Right atrium auricular region (tissue), 2 donors: ENCODE data around the gene TMED3. TPM values are rescaled to one million over a fixed set of nuclear protein-coding genes. Genes with fewer than 3 reads are reported as not detected.

Source experiments
- DNase-seq: peaks from one replicate; pipeline ENCODE4 v3.0.0-alpha.2; 2019; ENCODE audit warnings: low spot score
- H3K27ac ChIP-seq, 2 donors: fragments of 200-600 bp; sonication (generic); 1 replicate in 1 of 2; 2 replicates in 1 of 2; pipeline ENCODE4 v1.5.1; 2016 to 2019
- H3K27me3 ChIP-seq, 2 donors: fragments of 200-600 bp; sonication (generic); one replicate each; pipeline versions ENCODE4 v1.5.1 to v1.6.0; 2017 to 2019
- H3K36me3 ChIP-seq: fragments of 200-600 bp; sonication (generic); one replicate; pipeline ENCODE4 v1.5.1; 2016
- H3K4me1 ChIP-seq, 2 donors: fragments of 200-600 bp; sonication (generic); one replicate each; pipeline versions ENCODE4 v1.5.1 to v1.6.0; 2017 to 2019
- H3K4me3 ChIP-seq, 2 donors: fragments of 200-600 bp; sonication (generic); 1 replicate in 1 of 2; 2 replicates in 1 of 2; pipeline ENCODE4 v1.5.1; 2017 to 2019; ENCODE audit warnings: mild to moderate bottlenecking in 1 of 2, moderate library complexity in 1 of 2
- H3K9me3 ChIP-seq, 2 donors: fragments of 200-600 bp; sonication (generic); one replicate each; pipeline ENCODE4 v1.5.1; 2019
- total RNA-seq, 2 donors: library from RNA; depleted of rRNA; stranded (reverse); fragments of >200 nt; gene quantifications; one replicate each; pipeline ENCODE4 v1.1.0, GENCODE V29; 2016
- TF ChIP-seq, protein P1 (sequence below), 2 donors: fragments of 200-600 bp; sonication (generic); IDR thresholded peaks; one replicate each; pipeline ENCODE4 v1.5.1; 2019; ENCODE audit warnings: antibody characterized with exemption in 2 of 2

Gene TMED3
- total RNA-seq, 2 donors from 2014 or later, result 42.7 to 64.0 TPM

DNA sequence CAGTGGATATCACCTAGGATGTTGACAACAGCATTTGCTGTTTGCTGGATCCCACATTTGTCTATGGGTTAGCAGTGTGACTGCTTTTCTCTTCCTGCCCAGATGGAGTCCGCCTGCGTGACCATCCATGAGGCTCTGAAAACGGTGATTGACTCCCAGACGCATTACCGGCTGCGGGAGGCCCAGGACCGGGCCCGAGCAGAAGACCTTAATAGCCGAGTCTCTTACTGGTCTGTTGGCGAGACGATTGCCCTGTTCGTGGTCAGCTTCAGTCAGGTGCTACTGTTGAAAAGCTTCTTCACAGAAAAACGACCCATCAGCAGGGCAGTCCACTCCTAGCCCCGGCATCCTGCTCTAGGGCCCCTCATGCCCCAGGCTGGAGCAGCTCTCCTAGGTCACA, 11.0 kb downstream of the TMED3 start:
- TF ChIP-seq, protein P1, sequence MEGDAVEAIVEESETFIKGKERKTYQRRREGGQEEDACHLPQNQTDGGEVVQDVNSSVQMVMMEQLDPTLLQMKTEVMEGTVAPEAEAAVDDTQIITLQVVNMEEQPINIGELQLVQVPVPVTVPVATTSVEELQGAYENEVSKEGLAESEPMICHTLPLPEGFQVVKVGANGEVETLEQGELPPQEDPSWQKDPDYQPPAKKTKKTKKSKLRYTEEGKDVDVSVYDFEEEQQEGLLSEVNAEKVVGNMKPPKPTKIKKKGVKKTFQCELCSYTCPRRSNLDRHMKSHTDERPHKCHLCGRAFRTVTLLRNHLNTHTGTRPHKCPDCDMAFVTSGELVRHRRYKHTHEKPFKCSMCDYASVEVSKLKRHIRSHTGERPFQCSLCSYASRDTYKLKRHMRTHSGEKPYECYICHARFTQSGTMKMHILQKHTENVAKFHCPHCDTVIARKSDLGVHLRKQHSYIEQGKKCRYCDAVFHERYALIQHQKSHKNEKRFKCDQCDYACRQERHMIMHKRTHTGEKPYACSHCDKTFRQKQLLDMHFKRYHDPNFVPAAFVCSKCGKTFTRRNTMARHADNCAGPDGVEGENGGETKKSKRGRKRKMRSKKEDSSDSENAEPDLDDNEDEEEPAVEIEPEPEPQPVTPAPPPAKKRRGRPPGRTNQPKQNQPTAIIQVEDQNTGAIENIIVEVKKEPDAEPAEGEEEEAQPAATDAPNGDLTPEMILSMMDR (IDR thresholded peaks at IDR 0.05), result no peak
- H3K27ac ChIP-seq, result no peak overlapping the region
- peaks cover 11% of the 10 kb centered on the region for H3K36me3 ChIP-seq
- no peaks in the 10 kb centered on the region for H3K4me1 ChIP-seq
- no peaks in the 10 kb centered on the region for H3K9me3 ChIP-seq
- no peak for DNase-seq
- no peaks in the 10 kb centered on the region for H3K27me3 ChIP-seq
- no peak overlapping the region for H3K4me3 ChIP-seq

DNA sequence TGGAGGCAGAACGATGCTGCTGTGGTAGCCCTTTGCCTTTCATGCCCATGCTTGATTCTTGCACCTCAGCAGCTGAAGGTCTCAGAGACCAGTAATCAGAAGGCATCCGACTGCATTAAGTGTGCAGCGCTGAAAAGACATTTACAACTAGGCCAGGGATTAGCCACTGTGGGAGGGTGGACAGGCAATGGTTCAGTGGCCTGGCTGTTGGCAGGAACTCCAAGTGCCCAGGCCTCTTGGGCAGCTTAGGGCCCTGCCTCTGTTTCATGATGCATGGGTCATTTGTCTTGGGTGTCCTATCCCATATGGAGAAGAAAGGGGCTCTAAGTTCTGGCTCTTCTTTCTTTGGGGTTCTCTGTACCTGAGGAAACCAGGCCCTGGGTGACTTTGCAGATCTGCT, 11.4 kb downstream of the TMED3 start:
- Histone ChIP-seq H3K36me3 (peaks cover 7% of the 10 kb centered on the region), H3K9me3 (no peaks in the 10 kb centered on the region)
- DNase-seq, result no peak

DNA sequence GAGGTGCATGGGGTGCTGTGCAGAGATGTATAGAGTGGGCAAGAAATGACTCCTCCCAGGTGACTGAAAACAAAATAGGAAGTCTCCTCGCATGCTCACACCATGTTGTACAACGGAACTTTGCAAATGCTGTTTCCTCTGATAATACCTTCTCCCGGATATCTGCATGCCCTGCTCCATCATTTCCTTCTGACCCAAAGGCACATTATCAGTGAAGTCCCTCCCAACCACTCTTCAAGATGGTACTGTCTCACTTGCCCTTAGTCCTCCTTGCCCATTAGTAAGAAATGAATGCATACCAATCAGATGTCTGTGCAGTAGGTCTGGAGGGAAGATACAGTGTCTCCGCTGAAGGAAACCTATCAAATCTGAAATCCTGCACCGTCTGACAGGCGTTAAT, 12.0 kb downstream of the TMED3 start:
- no peak overlapping the region for H3K4me3 ChIP-seq
- TF ChIP-seq, protein P1 (IDR thresholded peaks at IDR 0.05), result no peak
- no peaks in the 10 kb centered on the region for H3K4me1 ChIP-seq
- H3K36me3 ChIP-seq, result peaks cover 2% of the 10 kb centered on the region
- no peaks in the 10 kb centered on the region for H3K27me3 ChIP-seq
- no peak for DNase-seq
- no peak overlapping the region for H3K27ac ChIP-seq
- H3K9me3 ChIP-seq, result no peaks in the 10 kb centered on the region

More for the DNA sequence above, 11.4 kb downstream of the TMED3 start:
- TF ChIP-seq, protein P1 (IDR thresholded peaks at IDR 0.05), result no peak
- Histone ChIP-seq H3K27me3 (no peaks in the 10 kb centered on the region), H3K4me1 (no peaks in the 10 kb centered on the region), H3K27ac (no peak overlapping the region), H3K4me3 (no peak overlapping the region)

DNA sequence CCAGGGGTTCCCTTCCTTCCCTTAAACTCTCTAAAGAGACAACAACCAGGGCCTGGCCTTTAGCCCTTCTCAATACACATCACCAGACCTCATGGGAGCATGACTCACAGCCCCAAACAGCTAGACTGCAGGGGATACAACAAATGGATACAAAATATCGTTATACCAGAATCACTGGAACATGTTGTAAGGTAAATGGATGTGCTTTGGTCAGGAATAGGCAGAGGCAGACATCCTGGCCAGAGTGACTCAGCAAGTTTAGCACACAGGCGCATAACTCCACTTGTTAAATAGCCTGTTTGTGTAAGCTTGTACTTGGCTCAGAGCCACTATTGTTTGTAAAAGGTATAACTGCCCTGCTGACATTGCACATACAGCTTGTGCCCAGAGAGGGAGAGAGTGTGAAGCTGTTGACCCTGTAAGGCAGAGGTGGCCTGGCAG, 18.3 kb downstream of the TMED3 start:
- TF ChIP-seq, protein P1 (IDR thresholded peaks at IDR 0.05), result no peak
- H3K36me3 ChIP-seq, result no peaks in the 10 kb centered on the region

DNA sequence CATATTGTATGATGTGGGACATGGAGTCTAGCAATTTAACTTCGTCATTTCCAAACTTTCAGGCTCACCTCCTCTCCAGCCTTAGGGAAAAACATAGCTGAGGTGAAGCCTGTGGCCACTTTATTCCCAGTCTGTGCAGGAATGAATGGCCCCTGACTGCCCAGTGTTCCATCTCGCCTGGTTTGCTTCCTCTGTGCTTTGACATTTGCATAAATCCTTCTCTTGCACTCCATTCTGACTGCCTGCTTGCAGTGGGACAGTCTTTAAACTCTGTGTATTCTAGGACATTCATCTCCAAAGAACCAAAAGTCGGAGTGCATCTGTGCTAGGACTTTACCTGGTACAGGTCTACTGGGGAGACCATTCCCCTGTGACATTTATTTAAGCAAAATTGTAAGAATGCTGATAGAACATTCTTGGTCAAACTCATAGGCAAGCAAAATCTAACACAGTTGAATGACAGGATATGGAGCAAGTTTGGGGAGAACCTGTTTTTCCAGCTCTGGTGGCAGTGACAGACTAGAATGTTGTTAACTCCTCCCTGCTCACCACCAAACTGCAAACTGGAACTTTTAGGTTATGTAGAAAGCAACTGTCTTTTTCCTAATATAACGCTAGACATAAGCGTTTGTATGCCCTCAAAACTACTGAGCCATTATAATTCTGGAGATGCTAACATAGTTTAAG, 22.1 kb downstream of the TMED3 start:
- Histone ChIP-seq H3K36me3 (no peaks in the 10 kb centered on the region), H3K4me1 (no peaks in the 10 kb centered on the region), H3K27me3 (no peaks in the 10 kb centered on the region), H3K9me3 (peaks cover 0 to 6% of the 10 kb centered on the region in 2 donors), H3K27ac (no peak overlapping the region), H3K4me3 (no peak overlapping the region)
- TF ChIP-seq, protein P1 (IDR thresholded peaks at IDR 0.05), result no peak
- DNase-seq, result no peak

More for the DNA sequence above, 18.3 kb downstream of the TMED3 start:
- H3K4me3 ChIP-seq, result no peak overlapping the region
- H3K27ac ChIP-seq, result no peak overlapping the region
- H3K27me3 ChIP-seq, result no peaks in the 10 kb centered on the region
- no peaks in the 10 kb centered on the region for H3K4me1 ChIP-seq
- peaks cover 0 to 6% of the 10 kb centered on the region in 2 donors for H3K9me3 ChIP-seq
- DNase-seq, result no peak

DNA sequence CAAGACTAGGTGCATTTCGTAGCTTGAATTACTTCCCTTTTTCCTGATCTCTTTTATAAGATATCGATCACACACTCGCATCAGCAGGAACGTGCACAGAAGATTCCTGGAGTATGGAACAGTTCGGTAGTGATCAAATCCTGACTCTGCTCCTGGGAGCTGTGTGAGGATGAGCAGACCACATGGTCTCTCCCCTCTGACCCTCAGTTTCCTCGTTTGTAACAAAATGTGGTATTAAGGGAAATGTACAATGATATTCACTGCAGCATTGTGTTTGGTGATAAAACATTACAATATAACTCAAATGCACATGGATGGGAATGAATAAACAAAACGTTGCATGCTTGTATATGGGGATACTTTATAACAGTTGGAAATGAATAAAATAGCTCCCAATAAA, 26.7 kb downstream of the TMED3 start:
- H3K27ac ChIP-seq, result no peak overlapping the region
- no peaks in the 10 kb centered on the region for H3K9me3 ChIP-seq
- TF ChIP-seq, protein P1 (IDR thresholded peaks at IDR 0.05), result no peak
- DNase-seq, result no peak
- no peaks in the 10 kb centered on the region for H3K36me3 ChIP-seq
- no peak overlapping the region for H3K4me3 ChIP-seq
- H3K4me1 ChIP-seq, result no peaks in the 10 kb centered on the region
- no peaks in the 10 kb centered on the region for H3K27me3 ChIP-seq
